ENCODE data around the gene DXO. TPM values are rescaled to one million over a fixed set of nuclear protein-coding genes. Genes with fewer than 3 reads are reported as not detected.

The DXO gene
- 10.6 and 12.7 TPM in 2 replicates for total RNA-seq

GRCh38 chr6:31971993-31972708 is at the start of gene DXO:
Gene DXO (minus strand): TSS chr6:31972138. CDS start chr6:31971675, 463 bp downstream.

GRCh38 chr6:32014547-32014946 is 42.6 kb upstream of the DXO start, which contains the start of gene C4B:
Gene C4B (plus strand): TSS chr6:32014795. CDS start chr6:32014846, 51 bp downstream.

GRCh38 chr6:31981744-31982143 is 9.8 kb upstream of the DXO start, which contains the start of gene C4A:
Gene C4A (plus strand): TSS chr6:31982057. CDS start chr6:31982108, 51 bp downstream.

GRCh38 chr6:31958741-31959739 is 12.9 kb downstream of the DXO start, which contains the start of the genes NELFE and SKIC2:
Gene NELFE (minus strand): TSS chr6:31958971. CDS start chr6:31958446, 525 bp downstream.
Gene SKIC2 (plus strand): TSS chr6:31959175. CDS start chr6:31959193, 18 bp downstream.

GRCh38 chr6:31945507-31946369 is 26.2 kb downstream of the DXO start, which contains the start of gene CFB:
Gene CFB (plus strand): TSS chr6:31946095. CDS start chr6:31946222, 127 bp downstream.

GRCh38 chr6:31927242-31927862 is 44.6 kb downstream of the DXO start, which contains the start of gene C2:
Gene C2 (plus strand): TSS chr6:31927717. CDS start chr6:31927753, 36 bp downstream.

Other genes starting within 250 kb of the DXO start
- gene MPIG6B, start 248.8 kb downstream of the DXO start, total RNA-seq, result not detected in 2 replicates
- 68.5 and 79.6 TPM in 2 replicates for gene DDAH2, start 242.8 kb downstream of the DXO start, total RNA-seq
- 865 and 1,138 TPM in 2 replicates for gene CLIC1, start 235.6 kb downstream of the DXO start, total RNA-seq
- 7.1 and 7.9 TPM in 2 replicates for gene MSH5, start 232.1 kb downstream of the DXO start, total RNA-seq
- 0.65 TPM in 1 of 2 replicates, not detected in the other for gene SAPCD1, start 209.5 kb downstream of the DXO start, total RNA-seq
- not detected in 2 replicates for gene VWA7, start 194.8 kb downstream of the DXO start, total RNA-seq
- 50.3 and 57.1 TPM in 2 replicates for gene VARS1, start 176.4 kb downstream of the DXO start, total RNA-seq
- gene LSM2, start 165.2 kb downstream of the DXO start, total RNA-seq, result 57.2 and 65.0 TPM in 2 replicates
- 0.76 and 0.97 TPM in 2 replicates for gene HSPA1L, start 156.9 kb downstream of the DXO start, total RNA-seq
- gene HSPA1A, start 156.6 kb downstream of the DXO start, total RNA-seq, result 43.5 and 61.9 TPM in 2 replicates
- 60.1 and 104 TPM in 2 replicates for gene HSPA1B, start 144.4 kb downstream of the DXO start, total RNA-seq
- 58.1 and 93.8 TPM in 2 replicates for gene NEU1, start 109.3 kb downstream of the DXO start, total RNA-seq
- 0.15 and 0.32 TPM in 2 replicates for gene SLC44A4, start 93.1 kb downstream of the DXO start, total RNA-seq
- gene EHMT2, start 74.4 kb downstream of the DXO start, total RNA-seq, result 36.4 and 43.8 TPM in 2 replicates
- 2.6 and 2.9 TPM in 2 replicates for gene ZBTB12, start 70.1 kb downstream of the DXO start, total RNA-seq
- not detected in 2 replicates for gene C2, start 44.4 kb downstream of the DXO start, total RNA-seq
- 1.3 and 7.9 TPM in 2 replicates for gene CFB, start 26.0 kb downstream of the DXO start, total RNA-seq
- 118 and 128 TPM in 2 replicates for gene NELFE, start 13.2 kb downstream of the DXO start, total RNA-seq
- gene SKIC2, start 13.0 kb downstream of the DXO start, total RNA-seq, result 33.7 and 49.4 TPM in 2 replicates
- 0.65 and 0.91 TPM in 2 replicates for gene C4A, start 9.9 kb upstream of the DXO start, total RNA-seq
- 0.32 and 1.1 TPM in 2 replicates for gene C4B, start 42.7 kb upstream of the DXO start, total RNA-seq
- gene CYP21A2, start 66.3 kb upstream of the DXO start, total RNA-seq, result not detected in 2 replicates
- under 0.01 and 0.15 TPM in 2 replicates for gene TNXB, start 137.2 kb upstream of the DXO start, total RNA-seq
- 15.3 and 15.7 TPM in 2 replicates for gene ATF6B, start 156.1 kb upstream of the DXO start, total RNA-seq
- 7.4 and 9.7 TPM in 2 replicates for gene FKBPL, start 158.2 kb upstream of the DXO start, total RNA-seq
- gene PRRT1, start 179.8 kb upstream of the DXO start, total RNA-seq, result under 0.01 and 0.30 TPM in 2 replicates
- gene PPT2, start 182.0 kb upstream of the DXO start, total RNA-seq, result 22.2 and 36.1 TPM in 2 replicates
- gene EGFL8, start 192.5 kb upstream of the DXO start, total RNA-seq, result 0.65 and 1.4 TPM in 2 replicates
- gene AGPAT1, start 203.9 kb upstream of the DXO start, total RNA-seq, result 5.3 and 8.1 TPM in 2 replicates
- gene RNF5, start 206.3 kb upstream of the DXO start, total RNA-seq, result 44.2 and 47.7 TPM in 2 replicates
- gene AGER, start 212.1 kb upstream of the DXO start, total RNA-seq, result under 0.01 and 0.46 TPM in 2 replicates
- gene PBX2, start 218.1 kb upstream of the DXO start, total RNA-seq, result 48.5 and 59.4 TPM in 2 replicates
- gene GPSM3, start 220.5 kb upstream of the DXO start, total RNA-seq, result 3.8 and 5.2 TPM in 2 replicates

Measured in epithelial cell of umbilical artery (primary cell).